GM21723 (cell line): ENCODE measurements around the gene EPHA2.
"Not testable (repeated sequence)": the region's sequence is repeated elsewhere in the genome, so short reads cannot be mapped to it uniquely, and the experiment has no call there.

Source experiments
- ATAC-seq: cut with Tn5 transposase; IDR thresholded peaks from one replicate; pipeline ENCODE4 v1.9.1; 2021; ENCODE audit warnings: mild to moderate bottlenecking, moderate library complexity; ENCODE audit not compliant: unreplicated experiment

EPHA2 gene

GRCh38 chr1:16168622-16169360 is 12.9 kb upstream of the EPHA2 start:
- ATAC-seq, result no peak

DNA sequence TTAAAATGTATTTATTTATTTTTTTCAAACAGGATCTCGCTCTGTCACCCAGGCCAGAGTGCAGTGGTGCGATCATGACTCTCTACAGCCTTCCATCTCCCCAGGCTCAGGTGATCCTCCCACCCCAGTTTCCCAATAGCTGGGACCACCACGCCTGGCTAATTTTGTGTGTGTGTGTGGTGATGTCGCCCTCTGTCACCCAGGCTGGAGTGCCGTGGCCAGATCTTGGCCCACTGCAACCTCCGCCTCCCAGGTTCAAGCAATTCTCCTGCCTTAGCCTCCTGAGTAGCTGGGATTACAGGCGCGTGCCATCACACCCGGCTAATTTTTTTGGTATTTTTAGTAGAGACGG is 12.3 kb upstream of the EPHA2 start:
- not testable (repeated sequence) for ATAC-seq

DNA sequence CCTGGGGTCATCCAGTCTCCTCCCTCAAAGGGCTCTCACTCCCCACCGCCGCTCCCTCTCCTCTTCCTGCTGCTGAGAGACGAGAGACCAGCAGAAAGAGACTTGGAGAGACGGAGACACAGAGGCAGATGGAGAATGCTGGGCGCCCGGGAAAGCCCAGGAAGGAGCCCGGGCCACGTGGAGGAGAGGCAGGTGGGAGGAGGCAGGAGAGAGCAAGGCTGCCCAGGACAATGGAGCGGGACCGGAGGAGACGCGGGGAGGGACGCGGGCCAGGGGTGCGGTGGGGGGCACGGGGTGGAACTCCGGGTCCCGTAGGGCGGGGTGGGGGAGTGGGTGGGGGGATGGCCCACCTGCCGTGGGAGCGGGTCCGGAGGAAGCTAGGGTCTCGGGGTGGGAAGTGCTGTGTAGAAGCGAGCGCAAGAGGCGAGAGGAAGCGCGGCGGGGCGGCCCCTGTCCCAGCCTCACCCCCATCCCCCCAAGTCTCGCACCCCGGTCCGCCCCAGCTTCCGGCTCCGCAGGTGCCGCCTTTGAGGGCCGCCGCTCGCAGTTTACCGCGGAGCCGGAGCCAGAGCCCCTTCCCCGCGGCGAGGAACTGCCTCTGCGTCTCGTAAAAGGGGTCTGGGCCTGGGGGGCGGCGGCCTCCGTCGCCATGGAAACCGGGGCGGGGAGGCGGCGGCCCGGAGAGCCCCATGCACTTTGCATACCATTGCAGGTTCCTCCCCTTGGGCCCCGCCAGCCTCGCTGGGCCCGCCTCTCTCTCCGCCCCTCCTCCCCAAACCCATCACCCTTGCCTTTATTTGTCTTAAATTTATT is 11.7 kb upstream of the EPHA2 start:
- no peak for ATAC-seq

DNA sequence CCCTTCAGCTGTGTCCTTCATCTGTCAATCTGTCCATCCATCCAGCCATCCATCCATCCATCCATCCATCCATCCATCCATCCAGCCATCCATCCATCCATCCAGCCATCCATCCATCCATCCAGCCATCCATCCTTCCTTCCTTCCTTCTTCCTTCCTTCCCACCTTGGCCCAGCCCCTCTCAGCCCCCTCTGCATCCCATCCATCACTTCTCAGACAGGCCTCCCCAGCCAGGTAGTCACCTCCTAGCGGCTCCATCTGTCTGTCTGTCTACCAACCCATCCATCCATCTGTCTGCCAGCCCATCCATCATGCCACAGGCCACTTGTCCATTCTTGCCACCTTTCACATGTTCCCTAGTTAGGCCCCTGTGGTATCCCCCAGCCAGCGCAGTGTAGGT is 10.2 kb upstream of the EPHA2 start:
- ATAC-seq, result no peak

- no peak for ATAC-seq
Measured at GRCh38 chr1:16165548-16165947, 9.7 kb upstream of the EPHA2 start.

GRCh38 chr1:16165073-16165364 is 9.2 kb upstream of the EPHA2 start:
- no peak for ATAC-seq

DNA sequence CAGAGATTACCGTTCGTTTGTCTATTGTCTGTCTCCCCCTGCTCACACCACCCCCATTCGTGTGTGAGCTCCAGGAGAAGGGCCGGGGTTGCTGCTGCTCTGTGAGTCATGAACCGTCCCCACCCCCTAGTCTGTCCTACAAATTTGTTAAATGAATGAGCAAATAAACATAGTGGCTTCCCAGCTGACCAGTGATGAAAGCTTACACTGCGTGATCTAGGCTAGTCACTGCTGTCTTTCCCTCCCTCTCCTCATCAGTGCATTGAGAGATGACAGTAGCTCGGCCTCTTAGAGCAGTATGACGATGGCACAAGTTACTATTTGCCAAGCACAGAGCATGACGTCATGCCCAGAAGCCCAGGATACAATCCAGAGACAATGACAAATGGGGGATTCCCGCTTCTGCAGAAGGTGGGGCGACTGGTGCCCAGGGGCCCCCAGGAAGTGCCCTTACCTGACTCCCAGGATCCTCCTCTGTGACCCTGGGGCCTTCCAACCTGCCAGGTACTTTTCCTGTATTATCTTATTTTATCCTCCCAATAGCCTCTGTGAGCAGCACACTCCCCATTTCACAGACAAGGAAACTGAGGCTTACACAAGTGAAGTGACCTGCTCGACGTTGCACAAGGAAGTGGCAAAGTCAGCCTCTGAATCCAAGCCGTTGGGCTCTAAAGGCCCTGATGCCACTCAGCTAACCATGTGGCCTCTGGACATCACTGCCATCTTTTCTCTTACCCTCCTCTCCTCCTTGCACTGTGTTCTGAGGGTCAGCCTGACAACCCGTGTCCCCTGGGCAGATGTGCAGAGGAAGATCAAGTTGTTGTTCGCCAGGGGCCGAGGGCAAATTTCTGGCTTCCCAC is 8.6 kb upstream of the EPHA2 start:
- no peak for ATAC-seq

DNA sequence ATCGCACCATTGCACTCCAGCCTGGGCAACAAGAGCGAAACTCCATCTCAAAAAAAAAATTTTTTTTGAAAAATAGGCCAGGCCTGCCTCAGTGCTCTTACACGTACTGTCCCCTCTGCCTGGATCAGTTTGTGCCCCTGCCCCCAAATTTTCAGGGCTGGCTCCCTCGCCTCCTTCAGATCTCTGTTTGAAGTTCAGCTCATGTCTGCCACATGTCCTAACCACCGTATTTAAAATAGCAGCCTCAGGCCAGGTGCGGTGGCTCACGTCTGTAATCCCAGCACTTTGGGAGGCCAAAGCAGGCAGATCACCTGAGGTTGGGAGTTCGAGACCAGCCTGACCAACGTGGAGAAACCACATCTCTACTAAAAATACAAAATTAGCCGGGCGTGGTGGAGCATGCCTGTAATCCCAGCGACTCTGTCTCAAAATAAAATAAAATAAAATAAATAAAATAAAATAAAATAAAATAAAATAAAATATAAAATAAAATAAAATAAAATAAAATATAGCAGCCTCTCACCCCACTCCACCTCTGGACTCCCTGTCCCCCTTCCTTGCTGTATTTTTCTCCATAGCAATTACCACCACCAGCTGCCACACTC is 7.8 kb upstream of the EPHA2 start:
- ATAC-seq, result not testable (repeated sequence)

- ATAC-seq, result no peak
Measured at GRCh38 chr1:16162163-16162822, 6.4 kb upstream of the EPHA2 start.

GRCh38 chr1:16161717-16162116 is 5.8 kb upstream of the EPHA2 start:
- ATAC-seq, result no peak

- no peak for ATAC-seq
Measured at GRCh38 chr1:16158993-16159831, 3.3 kb upstream of the EPHA2 start.

DNA sequence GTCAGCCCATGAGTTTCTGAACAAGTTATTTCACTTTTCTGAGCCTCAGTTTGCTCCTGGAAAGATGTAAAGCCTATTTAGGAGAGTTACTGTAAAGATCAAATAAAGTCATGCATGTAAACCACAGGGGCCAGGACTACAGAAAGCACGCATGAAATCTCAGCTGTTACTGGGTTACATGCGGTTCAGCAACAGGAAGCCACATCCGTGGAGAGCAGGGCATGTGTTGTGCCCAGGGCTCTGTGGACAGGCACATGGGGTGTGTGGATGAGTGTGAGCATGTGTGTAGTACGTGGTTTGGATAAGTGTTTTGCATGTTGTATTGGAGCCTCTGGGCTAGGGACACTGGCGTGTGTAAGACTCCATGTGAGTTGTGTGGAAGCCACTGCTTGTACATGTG is 2.2 kb upstream of the EPHA2 start:
- ATAC-seq, result no peak

- no peak for ATAC-seq
Measured at GRCh38 chr1:16156848-16157495, 1.1 kb upstream of the EPHA2 start.

GRCh38 chr1:16153999-16154673 is 1.7 kb downstream of the EPHA2 start:
- ATAC-seq, result no peak

DNA sequence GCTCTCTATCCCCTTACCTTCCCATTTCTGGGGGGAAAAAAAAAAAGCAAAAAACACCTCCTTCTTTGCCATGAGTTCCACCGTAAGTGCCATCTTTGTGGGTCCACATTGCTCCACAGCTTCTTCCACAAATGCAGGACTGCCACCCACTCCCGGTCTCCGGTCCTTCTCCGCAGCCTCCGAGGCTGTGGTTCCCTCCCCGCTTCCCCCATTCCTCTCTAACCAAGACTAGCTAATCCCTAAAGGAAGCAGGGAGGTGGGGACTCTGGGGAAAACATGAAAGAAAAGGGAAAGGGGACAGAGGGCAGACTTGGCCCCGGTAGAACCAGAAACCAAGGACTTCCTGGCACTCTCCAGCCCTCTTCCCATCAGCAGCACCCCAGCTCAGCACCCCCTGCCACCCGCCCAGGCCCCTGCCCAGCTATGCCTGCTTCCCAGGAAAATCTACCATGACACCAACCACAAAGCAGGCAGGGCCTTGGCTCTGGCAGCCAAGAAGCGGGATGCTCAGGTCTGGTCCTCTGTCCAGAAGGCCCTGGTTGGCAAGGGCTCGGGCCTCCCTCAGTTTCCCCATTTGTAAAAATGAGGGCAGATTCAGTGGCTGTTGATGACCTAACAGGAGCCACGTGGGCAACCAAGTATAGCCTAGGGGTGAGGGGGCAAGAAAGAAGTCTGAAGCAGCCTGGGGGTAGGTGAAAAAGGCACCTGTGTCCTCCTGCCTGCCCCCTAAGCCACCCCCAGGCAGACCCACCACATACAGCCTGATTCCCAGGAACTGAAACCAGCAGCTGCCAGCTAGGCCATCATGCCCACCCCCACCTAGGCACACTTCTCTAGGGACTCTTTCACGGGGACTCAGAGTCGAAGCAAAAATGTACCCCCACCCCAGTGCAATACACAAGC is 2.5 kb downstream of the EPHA2 start:
- no peak for ATAC-seq

GRCh38 chr1:16152481-16153087 is 3.3 kb downstream of the EPHA2 start:
- ATAC-seq, result no peak

- ATAC-seq, result no peak
Measured at GRCh38 chr1:16151995-16152384, 3.9 kb downstream of the EPHA2 start.
